LNCaP clone FGC (cell line): ENCODE measurements around the gene SUSD3.

Source experiments
- DNase-seq: peaks from one replicate; pipeline ENCODE4 v3.0.0-alpha.2; 2011; ENCODE audit warnings: low read depth
- H3K4me3 ChIP-seq: 2 replicates; pipeline ENCODE4 v1.5.1; 2011; ENCODE audit warnings: mild to moderate bottlenecking, low read depth, low read length, control low read depth
- TF ChIP-seq, protein P1 (sequence below): IDR thresholded peaks from 2 replicates; pipeline ENCODE4 v1.5.1; 2012; ENCODE audit warnings: mild to moderate bottlenecking; ENCODE audit not compliant: control insufficient read depth, insufficient read depth; ENCODE audit errors: extremely low read depth

SUSD3 gene

DNA sequence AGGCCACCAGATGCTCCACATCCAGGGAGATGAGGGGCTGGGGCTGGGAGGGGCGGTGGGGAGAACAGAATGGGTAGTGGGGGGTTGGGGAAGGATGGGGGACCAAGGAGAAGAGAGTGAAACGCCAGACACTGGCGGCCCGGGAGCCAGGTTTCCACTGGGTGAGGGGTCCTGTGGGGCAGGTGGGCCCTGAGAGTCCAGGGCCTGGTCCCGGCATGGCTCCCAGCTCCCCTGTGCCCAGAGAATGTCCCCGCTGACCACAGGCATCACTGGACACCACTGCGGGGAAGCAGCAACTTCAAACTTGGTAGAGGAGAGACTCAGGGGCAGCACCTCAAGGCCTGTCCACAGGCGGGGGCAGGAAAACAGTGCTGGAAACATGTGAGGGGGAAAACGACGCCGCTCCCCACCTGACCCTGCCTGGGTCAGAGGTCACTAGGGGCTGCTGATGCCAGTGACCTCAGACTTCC is 62.4 kb downstream of the SUSD3 start:
- no peak for DNase-seq
- TF ChIP-seq, protein P1, sequence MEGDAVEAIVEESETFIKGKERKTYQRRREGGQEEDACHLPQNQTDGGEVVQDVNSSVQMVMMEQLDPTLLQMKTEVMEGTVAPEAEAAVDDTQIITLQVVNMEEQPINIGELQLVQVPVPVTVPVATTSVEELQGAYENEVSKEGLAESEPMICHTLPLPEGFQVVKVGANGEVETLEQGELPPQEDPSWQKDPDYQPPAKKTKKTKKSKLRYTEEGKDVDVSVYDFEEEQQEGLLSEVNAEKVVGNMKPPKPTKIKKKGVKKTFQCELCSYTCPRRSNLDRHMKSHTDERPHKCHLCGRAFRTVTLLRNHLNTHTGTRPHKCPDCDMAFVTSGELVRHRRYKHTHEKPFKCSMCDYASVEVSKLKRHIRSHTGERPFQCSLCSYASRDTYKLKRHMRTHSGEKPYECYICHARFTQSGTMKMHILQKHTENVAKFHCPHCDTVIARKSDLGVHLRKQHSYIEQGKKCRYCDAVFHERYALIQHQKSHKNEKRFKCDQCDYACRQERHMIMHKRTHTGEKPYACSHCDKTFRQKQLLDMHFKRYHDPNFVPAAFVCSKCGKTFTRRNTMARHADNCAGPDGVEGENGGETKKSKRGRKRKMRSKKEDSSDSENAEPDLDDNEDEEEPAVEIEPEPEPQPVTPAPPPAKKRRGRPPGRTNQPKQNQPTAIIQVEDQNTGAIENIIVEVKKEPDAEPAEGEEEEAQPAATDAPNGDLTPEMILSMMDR: no peak
- H3K4me3 ChIP-seq: no peak overlapping the region

DNA sequence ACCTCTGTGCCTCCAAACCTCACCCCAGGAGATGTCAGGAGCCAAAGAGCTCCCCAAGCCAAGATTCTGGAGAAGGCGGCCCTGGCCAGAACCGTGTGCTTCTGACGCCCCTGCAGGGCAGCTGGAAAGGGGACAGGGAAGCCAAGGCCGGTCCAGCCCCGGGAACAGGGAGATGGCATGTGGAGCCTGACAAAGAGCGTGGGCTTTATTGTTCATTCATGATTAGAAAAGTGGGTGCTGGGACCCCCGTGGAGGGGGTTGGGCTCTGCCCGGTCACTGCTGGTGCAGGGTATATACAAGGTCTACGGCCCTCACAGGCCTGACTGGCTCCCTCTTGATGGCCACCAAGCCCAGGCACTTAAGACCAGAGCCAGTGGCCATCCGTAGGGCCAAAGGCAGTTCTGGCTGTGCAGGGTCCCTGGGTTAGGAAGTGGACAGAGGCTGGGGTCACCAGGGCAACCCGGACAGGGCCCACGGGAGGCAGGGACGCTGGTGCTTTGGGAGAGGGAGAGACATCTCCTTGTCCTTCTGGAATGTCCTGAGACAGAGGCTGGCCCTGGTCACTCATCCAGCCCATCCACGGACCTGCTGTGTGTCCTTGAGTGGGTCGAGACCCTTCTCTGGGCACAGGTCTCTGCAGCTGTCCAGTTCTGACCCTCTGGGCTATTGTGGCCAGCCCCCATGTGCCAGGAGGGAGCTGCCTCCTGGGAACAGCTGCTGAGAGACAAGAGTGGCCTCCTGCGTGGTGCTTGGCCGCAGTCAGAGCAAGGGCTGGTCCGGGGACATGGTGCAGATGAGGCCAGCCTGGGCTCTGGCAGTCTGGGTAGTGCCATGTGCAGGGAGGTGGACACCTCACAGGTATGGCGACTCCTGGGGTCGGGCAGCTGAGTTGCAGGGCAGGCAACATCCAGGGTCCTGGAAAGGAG is 63.1 kb downstream of the SUSD3 start:
- no peak for DNase-seq
- no peak overlapping the region for H3K4me3 ChIP-seq
- TF ChIP-seq, protein P1: no peak

DNA sequence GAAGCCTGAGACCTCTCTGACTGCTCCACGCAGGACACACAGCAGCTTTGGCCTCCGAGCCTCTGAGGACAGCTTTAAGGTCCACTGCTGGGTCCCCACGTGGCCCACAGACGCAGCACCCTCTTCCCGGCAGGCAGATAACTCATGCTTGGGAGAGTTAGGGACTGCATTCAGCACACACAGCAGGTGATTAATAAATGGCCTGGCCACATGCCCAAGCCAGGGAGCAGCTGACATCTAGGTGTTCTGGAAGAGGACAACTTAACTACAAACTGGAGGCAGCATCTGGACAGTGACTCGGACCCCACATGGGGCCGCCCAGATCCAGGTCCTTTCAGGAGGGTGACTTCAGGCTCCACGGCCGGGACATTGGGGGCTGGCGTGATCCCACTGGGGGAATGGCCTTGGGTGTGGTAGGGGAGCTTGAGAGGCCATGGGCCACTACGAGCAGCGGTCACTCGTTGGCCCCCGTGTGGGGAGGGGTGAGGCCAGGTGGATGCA is 64.3 kb downstream of the SUSD3 start:
- TF ChIP-seq, protein P1: no peak
- no peak for DNase-seq
- H3K4me3 ChIP-seq: no peak overlapping the region

DNA sequence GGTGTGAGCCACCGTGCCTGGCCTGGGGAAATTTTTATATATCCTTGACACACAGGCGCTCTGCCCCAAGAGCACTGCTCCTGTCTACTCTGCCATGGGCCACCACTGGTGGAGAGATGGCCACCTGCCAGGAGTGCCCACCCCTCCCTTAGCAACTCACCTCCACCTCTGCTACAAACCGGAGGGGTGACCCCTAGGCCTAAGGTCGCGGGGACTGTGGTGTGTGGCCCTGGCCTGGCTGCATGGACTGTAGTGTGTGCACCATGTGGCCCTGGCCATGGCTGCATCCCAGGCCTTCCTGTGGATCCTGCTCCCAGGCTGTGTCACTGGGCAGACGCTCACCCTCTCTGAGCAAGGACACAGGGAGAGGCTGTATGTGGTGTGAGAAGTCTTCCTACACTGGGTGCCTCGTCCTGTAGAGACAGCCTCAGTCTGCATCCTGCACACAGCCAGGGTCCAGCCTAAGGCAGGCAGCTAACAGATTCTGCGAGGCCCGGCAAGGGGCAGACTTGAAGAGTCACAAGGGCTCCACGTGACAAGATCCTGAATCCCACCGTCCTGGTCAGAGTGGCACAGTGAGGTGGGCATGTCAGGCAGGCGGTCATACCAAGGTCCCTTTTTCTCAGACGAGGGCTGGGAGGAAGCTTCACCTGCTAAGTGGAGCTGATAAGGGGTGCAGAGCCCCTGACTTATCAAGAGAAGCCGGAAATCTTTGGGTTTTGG is 65.2 kb downstream of the SUSD3 start:
- no peak for DNase-seq
- TF ChIP-seq, protein P1: no peak
- no peak overlapping the region for H3K4me3 ChIP-seq

DNA sequence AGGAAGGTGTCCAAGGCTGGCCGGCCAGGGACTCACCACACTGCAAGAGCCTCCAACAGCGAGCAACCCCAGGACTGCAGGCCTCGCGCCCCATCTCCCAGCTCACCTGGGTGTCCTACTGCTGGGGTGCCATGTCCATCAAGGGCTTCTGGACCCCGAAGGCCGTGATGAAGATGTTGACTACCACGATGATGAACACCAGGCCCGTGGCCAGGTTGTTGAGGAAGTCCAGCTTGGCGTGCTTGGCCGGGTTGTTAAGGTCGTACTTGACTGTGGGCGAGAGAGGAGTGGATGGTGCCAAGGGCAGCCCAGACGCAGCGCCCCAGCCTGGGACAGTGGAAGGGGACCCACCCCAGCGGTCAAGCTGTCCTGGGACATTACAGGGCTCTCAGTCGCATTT is 66.3 kb downstream of the SUSD3 start:
- DNase-seq: no peak
- no peak overlapping the region for H3K4me3 ChIP-seq
- TF ChIP-seq, protein P1: no peak

DNA sequence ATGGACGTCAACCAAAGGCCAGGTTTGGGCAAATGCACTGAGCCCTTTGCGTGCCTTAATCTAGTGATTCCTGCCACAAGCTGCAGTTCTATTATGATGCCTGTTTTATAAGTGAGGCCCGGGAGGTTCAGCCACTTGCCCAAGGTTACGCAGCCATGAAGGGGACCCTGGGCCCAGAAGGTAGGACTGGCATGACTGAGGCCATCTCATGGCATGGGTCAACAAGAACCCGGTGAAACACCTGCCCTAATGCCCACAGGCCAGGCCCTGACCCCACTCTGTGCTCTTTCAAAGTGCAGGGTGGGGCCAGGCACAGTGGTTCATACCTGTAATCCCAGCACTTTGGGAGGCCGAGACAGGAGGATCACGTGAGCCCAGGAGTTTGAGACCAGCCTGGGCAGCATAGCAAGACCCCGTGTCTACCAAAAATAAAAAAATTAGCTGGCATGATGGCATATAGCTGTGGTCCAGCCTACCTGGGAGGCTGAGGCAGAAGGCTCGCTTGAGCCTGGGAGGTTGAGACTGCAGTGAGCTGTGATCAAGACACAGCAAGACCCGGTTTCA is 66.9 kb downstream of the SUSD3 start:
- TF ChIP-seq, protein P1: no peak
- no peak for DNase-seq
- no peak overlapping the region for H3K4me3 ChIP-seq
